H1 (cell line): ENCODE results near the gene C2orf72. TPM values are rescaled to one million over a fixed set of nuclear protein-coding genes. Genes with fewer than 3 reads are reported as not detected.

Experiments used
- TAF1 ChIP-seq: IDR thresholded peaks from 2 replicates; pipeline ENCODE4 v1.6.1; 2011; ENCODE audit warnings: mild to moderate bottlenecking, low read depth, low read length
- polyA plus RNA-seq, 7 experiments: library from polyadenylated mRNA; depleted of rRNA in 3 of 7; stranded (reverse) in 5 of 7; unstranded in 2 of 7; fragments of >200 nt in 5 of 7; fragments of 200-250 nt in 2 of 7; gene quantifications; 1 replicate in 5 of 7; 2 replicates in 1 of 7; 4 replicates in 1 of 7; pipeline versions ENCODE4 v1.2.1 to v1.2.3, GENCODE V29; 2011 to 2013; ENCODE audit warnings: missing spikeins in 2 of 7, mixed read lengths in 2 of 7
- total RNA-seq: library from RNA; stranded (reverse); fragmentation: NEBNext Ultra II Directional; extraction: Animal tissue kit (Norgen Biotek cat#: 25700); gene quantifications from 2 replicates; pipeline ENCODE4 v1.2.1, GENCODE V29; 2021

C2orf72 gene
- total and polyA plus RNA-seq, 2 of the 8 experiments (the other 6 are each of a cell fraction or from before 2014, with no cell fraction given), result 1.1 to 1.7 TPM

DNA sequence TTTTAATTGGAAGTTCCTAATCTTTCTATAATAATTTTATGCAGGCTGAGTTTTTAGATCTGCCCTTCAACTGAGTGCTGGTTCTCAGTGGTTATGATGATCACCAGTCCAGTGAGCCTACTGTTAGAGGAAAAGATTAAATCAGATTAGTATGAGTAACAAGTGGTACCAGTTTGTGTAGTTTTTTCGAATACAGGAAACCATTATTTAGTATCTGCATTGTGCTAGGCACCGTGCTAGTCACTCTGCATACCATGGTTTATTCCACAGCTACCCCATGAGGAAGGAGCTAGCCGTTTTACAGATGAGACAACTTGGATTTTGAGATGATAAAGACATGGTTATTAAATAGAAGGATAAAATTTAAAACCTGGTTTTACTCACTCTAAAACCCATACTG lies 25.5 kb downstream of the C2orf72 start (continued):
- TF ChIP-seq TAF1, result no peak
- TF ChIP-seq, all 59 proteins: peak for 0
